ENCODE measurements around the gene SLC13A2.
A peak's percentile ranks its signal among the peaks of the same experiment; 100 is the strongest.
"Not testable (repeated sequence)": the region's sequence is repeated elsewhere in the genome, so short reads cannot be mapped to it uniquely, and the experiment has no call there.

The SLC13A2 gene

GRCh38 chr17:28473542-28473941, at the start of gene SLC13A2:
SLC13A2 (plus strand) TSS chr17:28473644; CDS start chr17:28473713, 69 bp downstream.
- DNase-seq, result peak; percentile 89 to 96

- no peak for DNase-seq
These were observed 48.2 kb upstream of the SLC13A2 start for GRCh38 chr17:28425206-28425605.

- DNase-seq, result peak; percentile 30 to 69
These were observed 47.3 kb upstream of the SLC13A2 start for GRCh38 chr17:28426081-28426519.

GRCh38 chr17:28427371-28427770, 46.1 kb upstream of the SLC13A2 start:
- DNase-seq, result peak; percentile 89 to 96

- DNase-seq, result not testable (repeated sequence)
These were observed 45.5 kb upstream of the SLC13A2 start for GRCh38 chr17:28427982-28428381.

GRCh38 chr17:28433721-28434120, 39.7 kb upstream of the SLC13A2 start:
- peak; percentile 100 for DNase-seq

GRCh38 chr17:28434326-28434725, 39.1 kb upstream of the SLC13A2 start:
- DNase-seq, result peak in 1 of 2 experiments; percentile 27

GRCh38 chr17:28443901-28444638, 29.4 kb upstream of the SLC13A2 start:
- no peak for DNase-seq

GRCh38 chr17:28446716-28447395, 26.6 kb upstream of the SLC13A2 start:
- DNase-seq, result no peak

GRCh38 chr17:28447396-28447760, 26.1 kb upstream of the SLC13A2 start:
- DNase-seq, result no peak

GRCh38 chr17:28449859-28450258, 23.6 kb upstream of the SLC13A2 start:
- no peak for DNase-seq

- DNase-seq, result no peak
These were observed 15.6 kb upstream of the SLC13A2 start for GRCh38 chr17:28457890-28458289.

GRCh38 chr17:28458881-28459280, 14.6 kb upstream of the SLC13A2 start:
- DNase-seq, result not testable (repeated sequence)

GRCh38 chr17:28460901-28461300, 12.5 kb upstream of the SLC13A2 start:
- no peak for DNase-seq

GRCh38 chr17:28466001-28466400, 7.4 kb upstream of the SLC13A2 start:
- no peak for DNase-seq

GRCh38 chr17:28466521-28467048, 6.9 kb upstream of the SLC13A2 start:
- DNase-seq, result no peak

GRCh38 chr17:28467456-28468025, 5.9 kb upstream of the SLC13A2 start:
- no peak for DNase-seq

- DNase-seq, result not testable (repeated sequence)
These were observed 5.3 kb upstream of the SLC13A2 start for GRCh38 chr17:28468033-28468735.

GRCh38 chr17:28468781-28469180, 4.7 kb upstream of the SLC13A2 start:
- no peak for DNase-seq

GRCh38 chr17:28469376-28469775, 4.1 kb upstream of the SLC13A2 start:
- no peak for DNase-seq

- DNase-seq, result no peak
These were observed 3.1 kb upstream of the SLC13A2 start for GRCh38 chr17:28470266-28470913.

- no peak for DNase-seq
These were observed 2.5 kb upstream of the SLC13A2 start for GRCh38 chr17:28470914-28471366.

All from NCI-H524 (cell line).